ENCODE data around the gene ENPP1.

ENPP1 gene

DNA sequence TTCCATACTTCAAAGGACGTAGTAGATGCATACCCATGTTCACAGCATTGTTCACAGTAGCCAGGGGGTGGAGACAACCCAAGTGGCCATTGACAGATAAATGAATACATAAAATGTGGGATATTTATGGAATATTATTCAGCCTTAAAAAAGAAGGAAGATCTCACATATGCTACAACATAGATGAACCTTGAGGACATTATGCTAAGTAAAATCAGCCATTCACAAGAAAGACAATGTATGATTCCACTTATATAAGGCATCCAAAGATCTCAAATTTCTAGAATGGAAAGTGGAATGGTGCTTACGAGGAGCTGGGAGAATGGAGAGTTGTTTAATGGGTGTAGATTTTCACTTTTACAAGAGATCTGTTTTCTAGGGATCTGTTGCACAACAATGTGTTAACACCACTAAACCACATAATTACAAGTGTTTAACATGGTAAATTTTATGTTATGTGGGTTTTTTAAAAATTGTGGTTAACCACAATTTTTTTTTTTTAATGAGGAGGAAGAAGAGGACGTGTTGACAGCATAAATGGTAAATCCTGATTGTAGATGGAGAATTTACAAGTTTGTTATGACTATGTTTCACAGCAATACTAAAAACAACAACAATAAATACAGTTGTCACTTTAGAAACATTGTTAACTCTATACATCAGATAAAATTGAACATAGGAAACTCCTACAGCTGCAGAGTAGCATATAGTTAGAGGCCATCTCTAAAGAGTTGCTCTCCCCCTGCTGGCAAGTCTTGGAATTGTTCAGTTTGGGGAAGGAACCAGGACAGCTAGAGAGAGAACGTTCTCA is 101.8 kb downstream of the ENPP1 start:
- H3K4me3 Mint-ChIP-seq = no peak overlapping the region

DNA sequence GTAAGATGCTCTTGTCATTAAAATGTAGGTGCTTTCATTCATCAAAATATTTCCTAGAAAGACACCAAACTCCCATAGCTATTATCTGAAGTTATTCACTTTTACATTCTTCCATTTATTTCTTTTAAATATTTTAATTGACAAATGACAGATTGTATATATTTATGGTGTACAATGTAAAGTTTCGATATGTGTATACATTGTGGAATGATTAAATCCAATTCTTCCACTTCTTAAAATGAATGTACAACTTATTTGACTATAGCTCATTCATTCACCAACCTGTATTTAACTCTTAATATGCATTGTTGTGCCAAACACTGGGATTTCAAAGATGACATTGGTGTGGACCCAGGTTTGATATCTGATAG is 102.4 kb downstream of the ENPP1 start:
- Mint-ChIP-seq H3K27me3 (ENCODE audit: low read depth) (peaks cover 3% of the 10 kb centered on the region), H3K36me3 (ENCODE audit: low read depth) (no peaks in the 10 kb centered on the region), H3K4me1 (no peaks in the 10 kb centered on the region), H3K9me3 (no peaks in the 10 kb centered on the region), H3K4me3 (no peak overlapping the region), H3K27ac (no peak overlapping the region)
- TF ChIP-seq, protein P1, sequence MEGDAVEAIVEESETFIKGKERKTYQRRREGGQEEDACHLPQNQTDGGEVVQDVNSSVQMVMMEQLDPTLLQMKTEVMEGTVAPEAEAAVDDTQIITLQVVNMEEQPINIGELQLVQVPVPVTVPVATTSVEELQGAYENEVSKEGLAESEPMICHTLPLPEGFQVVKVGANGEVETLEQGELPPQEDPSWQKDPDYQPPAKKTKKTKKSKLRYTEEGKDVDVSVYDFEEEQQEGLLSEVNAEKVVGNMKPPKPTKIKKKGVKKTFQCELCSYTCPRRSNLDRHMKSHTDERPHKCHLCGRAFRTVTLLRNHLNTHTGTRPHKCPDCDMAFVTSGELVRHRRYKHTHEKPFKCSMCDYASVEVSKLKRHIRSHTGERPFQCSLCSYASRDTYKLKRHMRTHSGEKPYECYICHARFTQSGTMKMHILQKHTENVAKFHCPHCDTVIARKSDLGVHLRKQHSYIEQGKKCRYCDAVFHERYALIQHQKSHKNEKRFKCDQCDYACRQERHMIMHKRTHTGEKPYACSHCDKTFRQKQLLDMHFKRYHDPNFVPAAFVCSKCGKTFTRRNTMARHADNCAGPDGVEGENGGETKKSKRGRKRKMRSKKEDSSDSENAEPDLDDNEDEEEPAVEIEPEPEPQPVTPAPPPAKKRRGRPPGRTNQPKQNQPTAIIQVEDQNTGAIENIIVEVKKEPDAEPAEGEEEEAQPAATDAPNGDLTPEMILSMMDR (IDR thresholded peaks at IDR 0.05; ENCODE audit: unreplicated experiment in 3 of 3) = peak in 2 of 3 experiments; percentile 18 to 52

More for the DNA sequence above, 101.8 kb downstream of the ENPP1 start:
- Mint-ChIP-seq H3K9me3 (peaks cover 2% of the 10 kb centered on the region), H3K4me1 (no peaks in the 10 kb centered on the region), H3K27ac (no peak overlapping the region), H3K36me3 (ENCODE audit: low read depth) (no peaks in the 10 kb centered on the region), H3K27me3 (ENCODE audit: low read depth) (peaks cover 3% of the 10 kb centered on the region)
- TF ChIP-seq, protein P1 (IDR thresholded peaks at IDR 0.05; ENCODE audit: unreplicated experiment in 3 of 3) = peak; percentile 86 to 90 (median 89)

DNA sequence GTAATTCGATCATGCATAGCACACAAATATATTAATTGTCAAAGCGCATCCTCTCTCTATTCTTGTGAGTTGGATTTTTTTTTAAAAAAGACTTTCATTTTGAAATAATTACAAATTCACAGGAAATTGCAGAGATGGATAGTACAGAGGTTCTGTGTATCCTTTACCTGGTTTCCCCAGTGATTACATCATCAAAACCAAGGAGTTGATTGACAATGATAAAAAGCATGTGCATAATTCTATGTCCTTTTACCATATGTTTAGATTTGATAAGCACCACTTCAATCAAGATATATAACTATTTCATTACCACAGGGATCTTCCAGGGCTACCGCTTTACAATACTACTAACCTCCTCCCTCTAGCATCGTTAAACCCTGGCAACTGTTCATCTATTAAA is 103.1 kb downstream of the ENPP1 start:
- TF ChIP-seq, protein P1 (IDR thresholded peaks at IDR 0.05; ENCODE audit: unreplicated experiment in 3 of 3) = no peak
- Mint-ChIP-seq H3K27ac (no peak overlapping the region), H3K36me3 (ENCODE audit: low read depth) (no peaks in the 10 kb centered on the region), H3K9me3 (no peaks in the 10 kb centered on the region), H3K4me3 (no peak overlapping the region), H3K27me3 (ENCODE audit: low read depth) (peaks cover 3% of the 10 kb centered on the region), H3K4me1 (no peaks in the 10 kb centered on the region)

DNA sequence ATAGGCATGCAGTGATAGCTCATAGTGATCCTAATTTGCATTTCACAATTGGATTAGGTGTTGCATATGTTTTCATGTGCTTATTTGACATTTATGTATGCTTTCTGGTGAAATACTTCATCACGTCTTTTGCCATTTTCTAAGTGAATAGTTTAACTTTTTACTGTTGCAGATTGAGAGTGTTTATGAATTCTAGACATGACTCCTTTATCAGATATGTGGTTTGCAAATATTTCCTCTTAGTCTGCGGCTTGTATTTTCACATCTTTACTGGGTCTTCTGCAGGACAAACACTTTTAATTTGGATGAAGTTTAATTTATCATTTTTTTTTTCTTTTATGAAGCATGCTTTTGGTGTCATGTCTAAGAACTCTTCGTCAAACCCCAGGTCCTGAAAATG is 104.1 kb downstream of the ENPP1 start:
- Mint-ChIP-seq H3K4me3 (no peak overlapping the region), H3K27ac (no peak overlapping the region), H3K4me1 (no peaks in the 10 kb centered on the region), H3K27me3 (ENCODE audit: low read depth) (peaks cover 3% of the 10 kb centered on the region), H3K36me3 (ENCODE audit: low read depth) (no peaks in the 10 kb centered on the region), H3K9me3 (no peaks in the 10 kb centered on the region)
- TF ChIP-seq, protein P1 (IDR thresholded peaks at IDR 0.05; ENCODE audit: unreplicated experiment in 3 of 3) = no peak

DNA sequence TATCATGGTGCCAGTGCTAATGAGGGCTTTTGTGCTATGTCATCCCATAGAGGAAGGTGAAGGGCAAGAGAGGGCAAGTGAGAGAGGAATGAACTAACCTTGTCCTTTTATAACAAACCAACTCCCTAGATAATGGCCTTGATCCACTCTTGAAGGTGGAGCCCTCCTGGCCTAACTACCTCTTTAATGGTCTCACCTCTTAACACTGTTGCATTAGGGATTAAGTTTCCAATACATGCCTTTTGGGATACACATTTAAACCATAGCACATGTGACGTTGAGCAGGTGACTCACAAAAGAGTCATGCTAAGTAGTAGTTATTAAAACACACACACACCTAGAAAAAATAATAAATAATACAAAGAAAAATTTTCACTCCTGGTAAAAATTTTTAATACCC is 106.4 kb downstream of the ENPP1 start:
- H3K9me3 Mint-ChIP-seq = peaks cover 6% of the 10 kb centered on the region
- H3K27me3 Mint-ChIP-seq (ENCODE audit: low read depth) = no peaks in the 10 kb centered on the region
- peaks cover 12% of the 10 kb centered on the region for H3K4me1 Mint-ChIP-seq
- no peaks in the 10 kb centered on the region for H3K36me3 Mint-ChIP-seq (ENCODE audit: low read depth)
- TF ChIP-seq, protein P1 (IDR thresholded peaks at IDR 0.05; ENCODE audit: unreplicated experiment in 3 of 3) = no peak
- no peak overlapping the region for H3K4me3 Mint-ChIP-seq
- H3K27ac Mint-ChIP-seq = no peak overlapping the region
